ENCODE measurements around the gene ZNF382.

DNA sequence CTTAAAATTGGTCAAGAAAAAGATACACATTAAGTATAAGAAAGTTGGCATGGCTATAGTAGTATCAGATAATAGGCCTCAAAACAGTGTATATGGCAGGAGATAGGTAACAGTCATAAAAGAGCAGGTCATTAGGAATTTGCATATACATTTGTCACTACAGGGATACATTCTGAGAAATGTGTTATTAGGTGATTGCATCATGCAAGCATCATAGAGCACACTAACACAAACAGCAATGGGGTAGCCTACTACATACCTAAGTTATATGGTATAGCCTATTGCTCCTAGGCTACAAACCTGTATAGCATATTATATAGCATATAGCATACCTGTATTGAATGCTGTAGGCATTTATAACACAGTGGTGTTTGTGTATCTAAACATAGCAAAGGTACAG, 25.9 kb upstream of the ZNF382 start:
- TF ChIP-seq CTCF (IDR thresholded peaks at IDR 0.05) (no peak), POLR2A (IDR thresholded peaks at IDR 0.05) (no peak)
